ENCODE results near the gene MET.
"Not testable (repeated sequence)": the region's sequence is repeated elsewhere in the genome, so short reads cannot be mapped to it uniquely, and the experiment has no call there.

Gene MET

GRCh38 chr7:116671681-116672595, at the start of gene MET:
Gene MET, plus strand, starts transcription at chr7:116672196. Its CDS starts 26,889 bp downstream, at chr7:116699085.
- DNase-seq (ENCODE audit: low read depth in 2 of 2) = peak in 1 of 2 donors; percentile 26

GRCh38 chr7:116626886-116627285, 45.1 kb upstream of the MET start:
- no peak for DNase-seq (ENCODE audit: low read depth in 2 of 2)

- DNase-seq (ENCODE audit: low read depth in 2 of 2) = no peak
Observed at GRCh38 chr7:116629051-116629463, 42.9 kb upstream of the MET start.

- DNase-seq (ENCODE audit: low read depth in 2 of 2) = no peak
Observed at GRCh38 chr7:116630357-116630756, 41.6 kb upstream of the MET start.

- DNase-seq (ENCODE audit: low read depth in 2 of 2) = no peak
Observed at GRCh38 chr7:116630932-116631671, 40.9 kb upstream of the MET start.

- no peak for DNase-seq (ENCODE audit: low read depth in 2 of 2)
Observed at GRCh38 chr7:116631676-116632075, 40.3 kb upstream of the MET start.

GRCh38 chr7:116632384-116632783, 39.6 kb upstream of the MET start:
- no peak for DNase-seq (ENCODE audit: low read depth in 2 of 2)

- DNase-seq (ENCODE audit: low read depth in 2 of 2) = no peak
Observed at GRCh38 chr7:116633131-116633988, 38.6 kb upstream of the MET start.

GRCh38 chr7:116636997-116637396, 35.0 kb upstream of the MET start:
- DNase-seq (ENCODE audit: low read depth in 2 of 2) = no peak

GRCh38 chr7:116638592-116638991, 33.4 kb upstream of the MET start:
- not testable (repeated sequence) for DNase-seq (ENCODE audit: low read depth in 2 of 2)

GRCh38 chr7:116641551-116642153, 30.3 kb upstream of the MET start:
- no peak for DNase-seq (ENCODE audit: low read depth in 2 of 2)

GRCh38 chr7:116643148-116643547, 28.8 kb upstream of the MET start:
- DNase-seq (ENCODE audit: low read depth in 2 of 2) = not testable (repeated sequence)

GRCh38 chr7:116644628-116645027, 27.4 kb upstream of the MET start:
- DNase-seq (ENCODE audit: low read depth in 2 of 2) = no peak

- DNase-seq (ENCODE audit: low read depth in 2 of 2) = no peak
Observed at GRCh38 chr7:116647290-116647689, 24.7 kb upstream of the MET start.

GRCh38 chr7:116647861-116648260, 24.1 kb upstream of the MET start:
- no peak for DNase-seq (ENCODE audit: low read depth in 2 of 2)

- DNase-seq (ENCODE audit: low read depth in 2 of 2) = no peak
Observed at GRCh38 chr7:116650436-116650835, 21.6 kb upstream of the MET start.

GRCh38 chr7:116652793-116653192, 19.2 kb upstream of the MET start:
- no peak for DNase-seq (ENCODE audit: low read depth in 2 of 2)

- DNase-seq (ENCODE audit: low read depth in 2 of 2) = no peak
Observed at GRCh38 chr7:116653204-116653603, 18.8 kb upstream of the MET start.

GRCh38 chr7:116653646-116654045, 18.4 kb upstream of the MET start:
- DNase-seq (ENCODE audit: low read depth in 2 of 2) = no peak

GRCh38 chr7:116659248-116659647, 12.7 kb upstream of the MET start:
- not testable (repeated sequence) for DNase-seq (ENCODE audit: low read depth in 2 of 2)

GRCh38 chr7:116661865-116662264, 10.1 kb upstream of the MET start:
- DNase-seq (ENCODE audit: low read depth in 2 of 2) = no peak

All from stimulated activated CD4-positive, alpha-beta T cell treated with anti-CD3 and anti-CD28 coated beads, Interleukin-1b, Interleukin-23, amount 100 ng/mL, for 4 hours (primary cell).